Subcutaneous adipose tissue (tissue), 4 donors: ENCODE results near the gene HNRNPCL1. TPM values are rescaled to one million over a fixed set of nuclear protein-coding genes. Genes with fewer than 3 reads are reported as not detected.
"Not testable (repeated sequence)": the region's sequence is repeated elsewhere in the genome, so short reads cannot be mapped to it uniquely, and the experiment has no call there.

Source experiments
- CTCF ChIP-seq: fragments of 450-650 bp; IDR thresholded peaks from one replicate; pipeline ENCODE4 v1.5.1; 2016; ENCODE audit warnings: low read depth, mild to moderate bottlenecking, control low read depth, antibody characterized with exemption, moderate library complexity
- total RNA-seq, 4 donors: library from RNA; depleted of rRNA; stranded (reverse); fragments of >200 nt; gene quantifications; one replicate each; pipeline ENCODE4 v1.1.0, GENCODE V29; 2016

HNRNPCL1 gene
- total RNA-seq = not detected

- TF ChIP-seq CTCF = not testable (repeated sequence)
Observed at GRCh38 chr1:12848620-12849019, at the start of gene HNRNPCL1. Gene HNRNPCL1 (minus strand): TSS chr1:12848720. CDS start chr1:12848289, 431 bp downstream.

- not testable (repeated sequence) for TF ChIP-seq CTCF
Observed at GRCh38 chr1:12898170-12898569, 49.6 kb upstream of the HNRNPCL1 start, which contains the start of gene PRAMEF10. Gene PRAMEF10 (minus strand): TSS chr1:12898270. CDS start chr1:12895847, 2,423 bp downstream.

- TF ChIP-seq CTCF = not testable (repeated sequence)
Observed at GRCh38 chr1:12886101-12886500, 37.6 kb upstream of the HNRNPCL1 start, which contains the start of gene PRAMEF4. Gene PRAMEF4 (minus strand): TSS chr1:12886201. CDS start chr1:12883394, 2,807 bp downstream.

- not testable (repeated sequence) for TF ChIP-seq CTCF
Observed at GRCh38 chr1:12856786-12857185, 8.3 kb upstream of the HNRNPCL1 start, which contains the start of gene PRAMEF2. Gene PRAMEF2 (plus strand): TSS chr1:12857086. CDS start chr1:12859010, 1,924 bp downstream.

GRCh38 chr1:12851779-12852178, 3.3 kb upstream of the HNRNPCL1 start:
- no peak for TF ChIP-seq CTCF

- not testable (repeated sequence) for TF ChIP-seq CTCF
Observed at GRCh38 chr1:12831310-12831709, 17.2 kb downstream of the HNRNPCL1 start, which contains the start of gene PRAMEF11. Gene PRAMEF11 (minus strand): TSS chr1:12831410. CDS start chr1:12828789, 2,621 bp downstream.

- no peak for TF ChIP-seq CTCF
Observed at GRCh38 chr1:12811409-12811784, 37.1 kb downstream of the HNRNPCL1 start.
